GM13977 (cell line): Measurements from ENCODE around the gene TTBK2.

ENCODE experiments used
- DNase-seq: peaks from one replicate; pipeline ENCODE4 v3.0.0; 2012; ENCODE audit warnings: low spot score
- in situ Hi-C: fragments of 300-500 bp; cut with MboI; formaldehyde crosslinking; loops from one replicate; pipeline ENCODE4 v1.12.0; 2022; ENCODE audit warnings: low sequenced_read_pairs, low pct_unique_long_range_greater_than_20kb, mixed read lengths, inconsistent platforms; ENCODE audit not compliant: unreplicated experiment
- TF ChIP-seq, protein P1 (sequence below): IDR thresholded peaks from 2 replicates; pipeline ENCODE4 v1.5.1; 2012; ENCODE audit warnings: mild to moderate bottlenecking, control low read depth; ENCODE audit not compliant: insufficient read depth; ENCODE audit errors: extremely low read depth, missing control alignments

TTBK2 gene

DNA sequence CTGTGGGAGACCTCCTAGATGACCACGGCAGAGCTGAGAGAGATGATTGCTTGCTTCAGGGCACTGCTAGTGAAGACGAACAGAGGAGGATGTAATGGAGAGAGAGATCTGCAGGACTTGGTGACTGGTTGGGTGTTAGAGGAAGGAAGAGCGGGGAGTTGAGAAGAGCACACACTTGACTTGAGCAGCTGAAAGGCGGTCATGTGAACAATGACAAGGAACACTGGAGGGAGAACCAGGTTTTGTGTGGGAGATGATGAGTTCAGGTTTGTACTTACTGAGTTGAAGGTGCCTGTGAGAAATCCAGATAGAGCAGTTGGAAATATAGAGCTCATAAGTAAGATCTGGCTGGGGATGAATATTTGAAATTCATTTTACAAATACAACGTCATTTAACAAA, 224.0 kb downstream of the TTBK2 start:
- no peak for DNase-seq
- TF ChIP-seq, protein P1, sequence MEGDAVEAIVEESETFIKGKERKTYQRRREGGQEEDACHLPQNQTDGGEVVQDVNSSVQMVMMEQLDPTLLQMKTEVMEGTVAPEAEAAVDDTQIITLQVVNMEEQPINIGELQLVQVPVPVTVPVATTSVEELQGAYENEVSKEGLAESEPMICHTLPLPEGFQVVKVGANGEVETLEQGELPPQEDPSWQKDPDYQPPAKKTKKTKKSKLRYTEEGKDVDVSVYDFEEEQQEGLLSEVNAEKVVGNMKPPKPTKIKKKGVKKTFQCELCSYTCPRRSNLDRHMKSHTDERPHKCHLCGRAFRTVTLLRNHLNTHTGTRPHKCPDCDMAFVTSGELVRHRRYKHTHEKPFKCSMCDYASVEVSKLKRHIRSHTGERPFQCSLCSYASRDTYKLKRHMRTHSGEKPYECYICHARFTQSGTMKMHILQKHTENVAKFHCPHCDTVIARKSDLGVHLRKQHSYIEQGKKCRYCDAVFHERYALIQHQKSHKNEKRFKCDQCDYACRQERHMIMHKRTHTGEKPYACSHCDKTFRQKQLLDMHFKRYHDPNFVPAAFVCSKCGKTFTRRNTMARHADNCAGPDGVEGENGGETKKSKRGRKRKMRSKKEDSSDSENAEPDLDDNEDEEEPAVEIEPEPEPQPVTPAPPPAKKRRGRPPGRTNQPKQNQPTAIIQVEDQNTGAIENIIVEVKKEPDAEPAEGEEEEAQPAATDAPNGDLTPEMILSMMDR, result no peak
- in situ Hi-C loops, result no loop called here

DNA sequence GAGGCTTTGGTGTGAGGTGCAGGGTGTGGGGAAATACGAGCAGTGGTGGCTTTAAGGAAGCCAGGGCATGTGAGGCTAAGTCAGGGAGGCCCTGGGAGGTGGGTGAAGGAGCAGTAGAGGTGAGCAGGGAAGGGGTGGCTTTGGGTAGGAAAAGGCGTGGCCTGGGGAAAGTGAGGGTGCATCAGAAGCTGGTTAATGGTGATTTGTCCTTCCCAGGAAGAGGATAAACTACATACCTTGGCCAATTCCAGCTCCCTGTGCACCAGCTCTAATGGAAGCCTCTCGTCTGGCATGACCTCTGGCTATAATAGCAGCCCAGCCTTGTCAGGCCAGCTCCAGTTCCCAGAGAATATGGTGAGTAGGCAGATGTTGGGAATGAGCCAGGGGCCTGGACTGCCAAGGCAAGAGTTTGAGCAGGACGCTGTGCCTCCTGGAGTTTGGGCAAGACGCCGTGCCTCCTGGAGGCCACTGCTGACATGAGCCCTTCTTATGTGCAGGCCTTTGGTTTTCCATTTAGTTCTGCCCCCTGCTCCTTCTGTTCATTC, 225.0 kb downstream of the TTBK2 start:
- TF ChIP-seq, protein P1, result no peak
- DNase-seq, result no peak
- in situ Hi-C loops, result no loop called here

DNA sequence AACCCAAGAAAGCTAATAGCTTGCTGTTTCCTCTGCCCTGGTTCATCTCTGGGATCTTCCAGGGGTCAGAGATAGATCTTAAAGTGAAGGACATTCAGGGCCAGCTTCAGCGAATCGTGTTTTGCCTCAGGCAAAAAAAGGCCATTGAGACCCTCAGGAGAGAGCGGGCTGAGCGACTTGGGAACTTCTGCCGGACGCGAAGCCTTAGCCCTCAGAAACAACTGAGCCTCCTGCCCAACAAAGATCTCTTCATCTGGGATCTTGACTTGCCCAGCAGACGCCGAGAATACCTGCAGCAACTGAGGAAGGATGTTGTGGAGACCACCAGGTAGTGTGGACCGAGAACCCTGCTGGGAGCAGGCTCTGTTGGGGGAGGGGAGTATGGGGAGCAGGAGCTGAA, 226.2 kb downstream of the TTBK2 start:
- TF ChIP-seq, protein P1, result no peak
- DNase-seq, result no peak
- in situ Hi-C loops, result no loop called here

DNA sequence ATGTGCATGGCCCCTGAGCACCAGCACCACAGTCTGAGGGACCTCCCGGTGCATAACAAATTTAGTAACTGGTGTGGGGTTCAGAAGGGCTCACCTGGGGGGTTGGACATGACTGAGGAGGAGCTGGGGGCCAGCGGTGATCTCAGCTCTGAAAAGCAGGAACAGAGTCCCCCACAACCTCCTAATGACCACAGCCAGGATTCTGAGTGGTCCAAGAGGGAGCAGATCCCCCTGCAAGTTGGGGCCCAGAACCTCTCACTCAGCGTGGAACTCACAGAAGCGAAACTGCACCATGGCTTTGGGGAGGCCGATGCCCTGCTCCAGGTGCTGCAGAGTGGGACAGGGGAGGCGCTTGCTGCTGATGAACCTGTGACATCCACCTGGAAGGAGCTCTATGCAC, 226.6 kb downstream of the TTBK2 start:
- in situ Hi-C loops, result no loop called here

DNA sequence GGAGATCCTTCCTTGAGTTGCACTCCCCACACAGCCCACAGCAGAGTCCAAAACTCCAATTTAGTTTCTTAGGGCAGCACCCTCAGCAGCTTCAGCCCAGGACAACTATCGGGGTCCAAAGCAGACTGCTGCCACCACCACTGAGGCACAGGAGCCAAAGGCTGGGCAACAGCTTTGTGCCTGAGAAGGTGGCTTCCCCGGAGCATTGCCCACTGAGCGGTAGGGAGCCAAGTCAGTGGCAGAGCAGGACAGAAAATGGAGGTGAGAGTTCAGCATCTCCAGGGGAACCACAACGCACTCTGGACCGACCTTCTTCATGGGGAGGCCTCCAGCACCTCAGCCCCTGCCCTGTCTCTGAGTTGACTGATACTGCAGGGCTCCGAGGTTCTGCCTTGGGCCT, 227.1 kb downstream of the TTBK2 start:
- in situ Hi-C loops, result no loop called here
- no peak for DNase-seq
- TF ChIP-seq, protein P1, result no peak

More for the DNA sequence above, 226.6 kb downstream of the TTBK2 start:
- no peak for DNase-seq
- TF ChIP-seq, protein P1, result no peak

DNA sequence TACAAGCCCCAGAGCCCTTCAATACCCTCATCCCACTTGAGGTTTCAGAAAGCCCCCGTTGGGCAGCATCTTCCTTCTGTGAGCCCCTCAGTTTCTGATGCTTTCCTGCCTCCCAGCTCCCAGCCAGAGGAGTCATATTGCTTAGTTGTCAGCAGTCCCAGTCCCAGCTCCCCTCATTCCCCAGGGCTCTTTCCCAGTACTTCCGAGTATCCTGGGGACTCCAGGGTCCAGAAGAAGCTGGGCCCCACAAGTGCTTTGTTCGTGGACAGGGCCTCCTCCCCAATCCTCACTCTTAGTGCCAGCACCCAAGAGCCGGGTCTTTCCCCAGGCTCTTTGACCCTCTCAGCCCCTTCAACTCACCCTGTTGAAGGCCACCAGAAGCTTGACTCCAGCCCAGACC, 227.6 kb downstream of the TTBK2 start:
- TF ChIP-seq, protein P1, result no peak
- no peak for DNase-seq
- in situ Hi-C loops, result no loop called here

DNA sequence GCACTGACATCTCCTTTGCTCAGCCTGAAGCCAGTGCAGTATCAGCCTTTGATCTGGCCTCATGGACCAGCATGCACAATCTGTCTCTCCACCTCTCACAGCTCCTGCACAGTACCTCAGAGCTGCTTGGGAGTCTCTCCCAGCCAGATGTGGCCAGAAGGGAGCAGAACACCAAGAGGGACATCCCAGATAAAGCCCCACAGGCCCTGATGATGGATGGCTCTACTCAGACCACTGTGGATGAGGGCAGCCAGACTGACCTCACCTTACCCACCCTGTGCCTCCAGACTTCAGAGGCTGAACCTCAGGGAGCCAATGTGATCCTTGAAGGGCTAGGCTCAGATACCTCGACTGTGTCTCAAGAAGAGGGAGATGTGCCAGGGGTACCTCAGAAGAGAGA, 228.0 kb downstream of the TTBK2 start:
- DNase-seq, result no peak
- TF ChIP-seq, protein P1, result no peak
- in situ Hi-C loops, result no loop called here
